Colonic mucosa (tissue), 4 donors: Measurements from ENCODE around the gene PPP2R2D. TPM values are rescaled to one million over a fixed set of nuclear protein-coding genes. Genes with fewer than 3 reads are reported as not detected.
"Not testable (repeated sequence)": the region's sequence is repeated elsewhere in the genome, so short reads cannot be mapped to it uniquely, and the experiment has no call there.

Experiments
- DNase-seq: peaks from one replicate; pipeline ENCODE4 v3.0.0-alpha.2; 2020
- H3K27ac ChIP-seq: fragments of 200-600 bp; one replicate; pipeline ENCODE4 v1.8.0; 2021
- H3K27me3 ChIP-seq: fragments of 200-600 bp; one replicate; pipeline ENCODE4 v1.8.0; 2021
- H3K36me3 ChIP-seq: fragments of 200-600 bp; one replicate; pipeline ENCODE4 v1.8.0; 2021
- H3K4me1 ChIP-seq: fragments of 200-600 bp; one replicate; pipeline ENCODE4 v1.8.0; 2021; ENCODE audit warnings: mild to moderate bottlenecking
- H3K4me3 ChIP-seq: fragments of 200-600 bp; one replicate; pipeline ENCODE4 v1.8.0; 2021
- H3K9ac ChIP-seq, 2 donors: one replicate each; pipeline ENCODE4 v1.7.0; 2013; ENCODE audit warnings: control low read depth in 2 of 2, low read depth in 2 of 2, low read length in 2 of 2
- H3K9me3 ChIP-seq: fragments of 200-600 bp; one replicate; pipeline ENCODE4 v1.8.0; 2021
- intact Hi-C: fragments of 100-400 bp; cut with DNase I; formaldehyde crosslinking; loops from one replicate; pipeline ENCODE4 v1.14.1; 2022
- total RNA-seq, 2 donors: library from RNA; stranded (reverse); fragmentation: NEBNext Ultra II Directional in 1 of 2; extraction: Animal tissue kit (Norgen Biotek cat#: 25700) in 1 of 2; gene quantifications; one replicate each; pipeline ENCODE4 v1.2.1, GENCODE V29; 2021
- TF ChIP-seq, protein P1 (sequence below): fragments of 200-600 bp; IDR thresholded peaks from one replicate; pipeline ENCODE4 v1.8.0; 2022; ENCODE audit warnings: antibody characterized with exemption, mild to moderate bottlenecking
- donor health status: healthy.
- donor health status: DM: no; HTN: no; CAD: no.
- donor health status: DM: no; HTN: no; CAD: no.

Gene PPP2R2D
- total RNA-seq, 2 donors from 2014 or later: 28.1 to 30.6 TPM

DNA sequence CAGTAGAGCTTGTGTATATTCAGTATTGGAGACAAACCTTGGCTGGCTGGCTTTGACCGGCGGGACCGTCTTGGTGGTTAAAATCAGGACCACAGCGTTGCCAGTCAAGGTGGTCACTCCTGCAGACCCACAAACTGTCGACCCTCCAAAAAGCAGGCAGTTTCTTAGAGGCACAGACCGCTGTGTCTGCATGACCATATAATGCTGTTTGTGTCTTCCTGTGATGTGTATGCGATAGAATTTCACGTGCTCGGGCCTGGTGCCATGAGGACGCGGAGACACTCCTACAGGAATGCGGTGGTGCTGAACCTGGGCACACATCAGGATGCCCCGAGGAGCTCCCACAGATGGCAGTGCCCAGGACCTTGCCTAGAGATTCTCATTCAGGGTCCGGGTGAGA, 46.1 kb downstream of the PPP2R2D start:
- TF ChIP-seq, protein P1, sequence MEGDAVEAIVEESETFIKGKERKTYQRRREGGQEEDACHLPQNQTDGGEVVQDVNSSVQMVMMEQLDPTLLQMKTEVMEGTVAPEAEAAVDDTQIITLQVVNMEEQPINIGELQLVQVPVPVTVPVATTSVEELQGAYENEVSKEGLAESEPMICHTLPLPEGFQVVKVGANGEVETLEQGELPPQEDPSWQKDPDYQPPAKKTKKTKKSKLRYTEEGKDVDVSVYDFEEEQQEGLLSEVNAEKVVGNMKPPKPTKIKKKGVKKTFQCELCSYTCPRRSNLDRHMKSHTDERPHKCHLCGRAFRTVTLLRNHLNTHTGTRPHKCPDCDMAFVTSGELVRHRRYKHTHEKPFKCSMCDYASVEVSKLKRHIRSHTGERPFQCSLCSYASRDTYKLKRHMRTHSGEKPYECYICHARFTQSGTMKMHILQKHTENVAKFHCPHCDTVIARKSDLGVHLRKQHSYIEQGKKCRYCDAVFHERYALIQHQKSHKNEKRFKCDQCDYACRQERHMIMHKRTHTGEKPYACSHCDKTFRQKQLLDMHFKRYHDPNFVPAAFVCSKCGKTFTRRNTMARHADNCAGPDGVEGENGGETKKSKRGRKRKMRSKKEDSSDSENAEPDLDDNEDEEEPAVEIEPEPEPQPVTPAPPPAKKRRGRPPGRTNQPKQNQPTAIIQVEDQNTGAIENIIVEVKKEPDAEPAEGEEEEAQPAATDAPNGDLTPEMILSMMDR: no peak
- no peaks in the 10 kb centered on the region for H3K9me3 ChIP-seq
- H3K27ac ChIP-seq: no peak overlapping the region
- no peak overlapping the region for H3K9ac ChIP-seq
- no peaks in the 10 kb centered on the region for H3K36me3 ChIP-seq
- DNase-seq: no peak
- intact Hi-C loops: no loop called here
- H3K4me3 ChIP-seq: no peak overlapping the region
- no peaks in the 10 kb centered on the region for H3K4me1 ChIP-seq
- no peaks in the 10 kb centered on the region for H3K27me3 ChIP-seq

DNA sequence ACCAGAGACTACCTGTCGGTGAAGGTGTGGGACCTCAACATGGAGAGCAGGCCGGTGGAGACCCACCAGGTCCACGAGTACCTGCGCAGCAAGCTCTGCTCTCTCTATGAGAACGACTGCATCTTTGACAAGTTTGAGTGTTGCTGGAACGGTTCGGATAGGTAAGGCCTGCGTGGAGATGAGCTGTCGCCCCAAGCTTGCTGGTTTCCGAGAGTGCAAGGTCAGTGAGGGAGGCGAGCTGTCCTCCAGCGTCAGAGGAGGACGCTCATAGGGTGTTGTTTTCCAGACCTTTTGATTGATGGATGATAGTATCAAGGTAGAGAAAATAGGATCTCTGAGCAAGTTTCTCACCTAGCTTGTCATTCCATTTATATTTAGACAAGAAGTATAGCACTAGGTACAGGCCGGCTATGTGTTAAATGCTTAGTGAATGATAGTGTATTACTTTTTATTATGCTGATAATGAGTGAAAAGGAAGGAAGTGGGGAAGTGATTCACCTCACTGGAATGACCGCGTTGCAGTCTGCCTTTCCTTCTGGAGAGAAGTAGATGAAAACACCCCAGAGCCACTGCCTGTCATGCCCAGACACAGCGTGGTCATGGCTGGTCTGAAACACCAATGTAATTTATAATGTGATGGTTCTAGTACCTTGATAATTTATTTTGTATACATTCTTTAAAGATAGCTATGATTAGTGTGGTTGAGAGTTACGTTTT, 47.0 kb downstream of the PPP2R2D start:
- H3K27me3 ChIP-seq: no peaks in the 10 kb centered on the region
- intact Hi-C loops: no loop called here
- H3K9ac ChIP-seq: no peak overlapping the region
- TF ChIP-seq, protein P1: no peak
- H3K4me1 ChIP-seq: no peaks in the 10 kb centered on the region
- H3K36me3 ChIP-seq: no peaks in the 10 kb centered on the region
- DNase-seq: no peak
- H3K27ac ChIP-seq: no peak overlapping the region
- H3K4me3 ChIP-seq: no peak overlapping the region
- H3K9me3 ChIP-seq: no peaks in the 10 kb centered on the region

DNA sequence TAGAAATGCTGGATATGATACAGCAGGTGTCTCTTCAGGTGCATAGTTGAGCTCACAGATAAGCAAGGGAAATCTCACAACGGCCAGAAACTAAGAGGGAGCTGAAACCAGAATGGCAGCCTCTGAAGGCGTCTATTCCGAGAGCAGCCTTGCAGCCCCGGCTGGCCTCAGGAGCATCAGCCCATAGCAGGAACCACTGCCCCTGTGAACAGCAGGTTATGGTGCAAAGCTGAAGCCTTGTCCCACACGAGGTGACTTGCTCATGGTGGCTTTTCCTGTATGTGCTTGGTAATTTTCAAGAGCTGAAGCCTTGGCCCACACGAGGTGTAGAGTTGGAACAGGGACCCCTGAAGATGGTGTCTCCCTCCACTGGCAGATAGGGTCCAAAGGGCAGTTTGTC, 47.7 kb downstream of the PPP2R2D start:
- Histone ChIP-seq H3K27ac (no peak overlapping the region), H3K4me1 (no peaks in the 10 kb centered on the region), H3K4me3 (no peak overlapping the region), H3K27me3 (no peaks in the 10 kb centered on the region), H3K9me3 (no peaks in the 10 kb centered on the region), H3K36me3 (no peaks in the 10 kb centered on the region), H3K9ac (no peak overlapping the region)
- TF ChIP-seq, protein P1: no peak
- DNase-seq: no peak
- intact Hi-C loops: no loop called here

DNA sequence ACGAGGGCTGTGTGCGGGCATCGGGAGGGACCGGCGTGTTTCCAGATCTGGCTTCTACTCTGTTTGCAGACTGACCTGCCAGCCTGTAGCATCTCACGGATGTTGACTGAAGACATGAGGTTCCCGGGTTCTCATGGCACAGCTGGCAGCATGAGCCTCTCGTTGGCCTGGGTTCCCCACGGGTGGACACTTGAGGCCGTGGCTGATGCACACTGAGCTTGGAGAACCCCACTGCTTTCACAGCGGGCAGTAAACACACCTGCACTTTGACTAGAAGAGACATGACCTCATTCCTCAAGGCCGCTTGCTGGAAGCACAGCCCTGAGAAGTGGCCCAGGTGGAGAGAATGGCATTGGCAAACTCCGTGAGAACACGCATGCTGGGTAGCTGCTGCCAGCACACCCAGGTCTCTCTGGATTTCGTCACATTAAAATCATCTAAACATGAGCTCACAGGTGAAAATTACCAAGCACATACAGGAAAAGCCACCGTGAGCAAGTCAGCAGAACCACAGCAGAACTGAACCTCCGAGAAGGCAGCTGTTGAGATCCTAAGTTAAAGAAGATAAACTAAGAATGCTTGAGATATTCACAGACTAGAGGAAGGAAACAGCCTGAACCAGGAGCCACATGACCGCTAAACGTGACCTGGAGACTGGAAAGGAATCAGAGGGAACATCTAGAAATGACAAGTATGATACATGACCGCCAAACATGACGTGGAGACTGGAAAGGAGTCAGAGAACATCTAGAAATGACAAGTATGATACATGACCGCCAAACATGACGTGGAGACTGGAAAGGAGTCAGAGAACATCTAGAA, 48.4 kb downstream of the PPP2R2D start:
- intact Hi-C loops: no loop called here
- no peak overlapping the region for H3K27ac ChIP-seq
- no peaks in the 10 kb centered on the region for H3K4me1 ChIP-seq
- H3K36me3 ChIP-seq: no peaks in the 10 kb centered on the region
- no peak for DNase-seq
- H3K9me3 ChIP-seq: no peaks in the 10 kb centered on the region
- no peak overlapping the region for H3K4me3 ChIP-seq
- H3K27me3 ChIP-seq: no peaks in the 10 kb centered on the region
- H3K9ac ChIP-seq: no peak overlapping the region
- TF ChIP-seq, protein P1: no peak

DNA sequence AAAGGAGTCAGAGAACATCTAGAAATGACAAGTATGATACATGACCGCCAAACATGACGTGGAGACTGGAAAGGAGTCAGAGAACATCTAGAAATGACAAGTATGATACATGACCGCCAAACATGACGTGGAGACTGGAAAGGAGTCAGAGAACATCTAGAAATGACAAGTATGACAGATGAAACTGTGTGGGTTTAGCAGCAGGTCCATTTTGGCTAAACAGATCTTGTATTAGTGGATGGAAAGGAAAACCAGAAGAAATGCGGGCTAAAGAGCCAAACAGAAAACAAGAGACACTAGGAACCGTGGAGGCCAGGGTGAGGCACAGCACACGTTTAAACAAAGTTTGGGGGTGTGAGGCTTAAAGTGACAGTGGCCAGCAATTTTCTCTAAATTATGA, 49.1 kb downstream of the PPP2R2D start:
- H3K9ac ChIP-seq, H3K36me3 ChIP-seq, intact Hi-C loops, H3K27ac ChIP-seq, H3K27me3 ChIP-seq, DNase-seq, H3K4me1 ChIP-seq, H3K4me3 ChIP-seq, H3K9me3 ChIP-seq: not testable (repeated sequence)
